SIG-M5 treated with dmso at 0.1 percent for 504 hours (cell line): ENCODE measurements around the gene ENOX1.

Source experiments
- DNase-seq: peaks from one replicate; lab custom pipeline; 2025; ENCODE audit not compliant: unreplicated experiment; lab: John Stamatoyannopoulos, UW

ENOX1 gene

GRCh38 chr13:43230989-43231388, 555.8 kb downstream of the ENOX1 start:
- DNase-seq, result no peak

DNA sequence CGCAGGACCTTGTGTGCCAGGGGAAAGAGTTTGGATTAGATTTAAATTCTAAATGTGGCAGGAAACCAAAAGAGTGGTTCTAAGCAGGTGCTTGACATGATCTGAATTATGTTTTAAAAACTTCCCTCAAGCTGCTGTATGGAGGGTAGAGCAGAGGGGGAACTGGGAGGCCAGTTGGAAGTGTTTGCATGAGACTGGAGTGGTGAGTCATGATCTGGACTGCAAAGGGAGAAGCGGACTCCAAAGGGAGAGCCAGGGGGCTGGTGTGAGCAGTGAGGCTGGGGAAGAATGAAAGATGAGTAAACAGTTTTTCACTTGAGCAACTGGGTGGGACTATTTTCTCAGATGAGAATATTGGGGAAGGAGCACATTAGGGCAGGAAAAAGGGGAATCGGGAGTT, 557.3 kb downstream of the ENOX1 start:
- no peak for DNase-seq

DNA sequence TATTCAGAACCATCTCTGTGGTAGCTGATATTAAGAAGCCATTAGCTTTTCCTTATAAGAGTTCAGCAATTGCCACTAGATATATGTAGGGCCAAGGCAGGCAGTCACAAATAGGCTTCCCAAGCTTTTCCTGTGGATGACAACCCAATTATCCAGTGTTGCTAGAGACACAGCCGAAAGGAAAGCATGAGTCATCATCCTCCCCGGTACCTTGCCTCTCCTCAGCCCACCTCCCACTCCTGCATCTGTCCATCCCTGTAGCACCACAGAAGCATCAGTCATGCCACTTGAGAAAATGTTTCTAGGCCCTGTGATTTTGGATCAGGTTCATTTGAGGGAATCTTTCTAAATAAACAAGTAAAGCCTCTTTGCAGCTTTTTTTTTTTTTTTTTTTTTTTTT, 559.1 kb downstream of the ENOX1 start:
- no peak for DNase-seq

- no peak for DNase-seq
Measured at GRCh38 chr13:43223216-43223615, 563.6 kb downstream of the ENOX1 start.

GRCh38 chr13:43222086-43222485, 564.7 kb downstream of the ENOX1 start:
- no peak for DNase-seq

DNA sequence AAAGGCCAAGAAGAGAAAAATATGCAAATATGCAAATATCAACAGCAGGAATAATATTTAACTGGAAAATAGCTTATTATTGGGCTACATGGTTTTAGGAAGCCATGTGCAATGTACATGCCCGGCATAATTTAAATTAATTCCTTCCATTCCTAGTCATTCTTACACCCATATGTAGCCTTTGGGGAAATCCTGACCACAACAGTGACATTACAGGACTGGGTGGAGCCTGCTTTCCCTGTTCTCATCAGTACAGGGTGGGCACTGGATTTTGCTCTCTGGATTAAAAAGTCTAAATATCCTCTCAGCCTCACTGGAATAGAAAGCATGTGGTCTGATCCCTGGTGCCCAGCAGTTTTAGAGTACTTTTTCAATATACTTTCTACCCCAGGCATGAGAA, 565.2 kb downstream of the ENOX1 start:
- DNase-seq, result no peak

DNA sequence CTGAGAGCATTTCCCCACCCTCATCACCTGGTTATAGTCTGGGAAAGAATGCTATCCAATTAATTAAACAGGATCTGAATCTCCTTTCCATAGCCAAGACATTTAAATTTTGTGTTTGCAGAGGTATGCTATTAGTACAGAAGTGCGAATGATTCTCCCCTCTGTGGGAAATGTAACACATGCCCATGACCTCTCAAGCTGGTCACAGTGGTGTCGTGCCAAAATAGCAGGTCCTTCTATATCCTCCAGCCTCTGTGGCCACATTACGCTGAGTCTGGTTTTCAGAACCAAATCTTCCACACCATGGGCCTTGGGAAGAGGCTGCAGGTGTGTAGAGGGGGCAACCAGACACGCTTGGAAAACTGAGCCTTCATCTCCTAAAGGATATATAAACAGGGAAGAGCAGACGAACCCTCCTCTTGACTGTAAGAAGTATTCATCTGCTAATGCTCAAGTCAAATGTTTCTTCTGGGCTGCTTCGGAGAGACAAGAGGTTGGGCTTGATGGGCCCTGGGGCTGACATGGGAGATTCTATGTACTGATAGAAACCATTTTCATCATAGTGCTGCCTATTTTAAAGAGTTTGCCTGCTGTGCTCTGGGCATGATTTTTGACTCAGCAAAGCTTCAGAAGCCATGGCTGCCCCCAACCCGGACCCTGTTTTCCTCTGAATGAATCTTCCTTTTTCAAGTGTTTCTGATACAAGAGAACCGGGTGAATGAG, 565.7 kb downstream of the ENOX1 start:
- no peak for DNase-seq

DNA sequence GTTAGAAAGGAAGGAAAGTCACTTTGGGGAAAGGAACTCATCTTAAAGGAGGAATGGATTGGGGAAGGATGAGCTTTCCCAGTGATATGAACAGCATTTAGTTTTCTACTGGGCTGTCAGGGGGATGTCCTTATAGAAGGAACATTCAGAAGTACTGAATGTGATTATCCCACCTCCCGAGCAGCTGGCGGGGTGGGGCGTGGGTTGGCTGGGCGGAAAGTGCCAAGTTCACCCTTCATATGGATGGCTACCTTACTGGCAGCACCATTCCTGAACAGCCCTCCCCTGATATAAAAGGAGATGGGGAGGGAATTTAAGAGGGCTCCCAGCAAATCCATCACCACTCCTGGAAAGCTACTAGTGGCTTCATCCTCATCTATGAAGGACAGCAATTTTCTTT, 572.6 kb downstream of the ENOX1 start:
- no peak for DNase-seq

DNA sequence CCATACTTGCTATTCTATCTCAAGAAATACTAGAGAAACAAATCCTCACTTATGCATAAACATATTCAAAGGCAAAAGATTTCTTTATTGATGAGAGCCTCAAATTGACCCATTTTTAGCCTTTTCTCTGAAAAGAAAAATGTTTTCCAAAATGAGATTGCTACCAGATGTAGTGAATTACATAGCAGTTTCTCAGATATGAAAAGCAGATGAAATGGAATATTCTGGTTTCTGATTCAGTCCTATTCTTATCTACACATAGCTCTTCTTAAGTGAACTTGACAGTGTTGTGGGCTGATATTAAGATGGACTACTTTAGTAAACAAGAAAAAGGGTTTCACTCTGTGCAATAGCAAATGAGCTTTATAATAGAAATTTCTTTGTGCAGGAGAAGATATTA, 579.9 kb downstream of the ENOX1 start:
- DNase-seq, result no peak

GRCh38 chr13:43205416-43205815, 581.4 kb downstream of the ENOX1 start:
- no peak for DNase-seq

DNA sequence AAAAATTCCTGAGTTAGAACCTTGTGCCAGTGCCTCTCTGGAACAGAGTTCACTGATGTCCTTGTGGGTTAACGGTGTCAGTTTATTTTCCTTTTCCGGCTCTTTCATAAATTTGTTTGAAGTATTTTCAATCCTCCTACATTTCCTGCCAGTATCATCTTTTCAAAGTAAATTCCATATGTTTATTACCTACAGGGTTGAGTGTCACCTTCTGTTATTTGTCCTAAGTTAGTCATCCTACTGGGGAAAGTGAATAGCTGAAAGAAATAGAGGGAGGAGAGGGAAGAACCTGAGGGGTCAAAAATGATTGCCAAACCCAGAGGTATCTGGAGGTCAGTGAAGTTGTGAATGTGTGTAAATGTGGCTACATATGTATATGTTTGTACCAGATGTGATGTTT, 582.2 kb downstream of the ENOX1 start:
- no peak for DNase-seq

DNA sequence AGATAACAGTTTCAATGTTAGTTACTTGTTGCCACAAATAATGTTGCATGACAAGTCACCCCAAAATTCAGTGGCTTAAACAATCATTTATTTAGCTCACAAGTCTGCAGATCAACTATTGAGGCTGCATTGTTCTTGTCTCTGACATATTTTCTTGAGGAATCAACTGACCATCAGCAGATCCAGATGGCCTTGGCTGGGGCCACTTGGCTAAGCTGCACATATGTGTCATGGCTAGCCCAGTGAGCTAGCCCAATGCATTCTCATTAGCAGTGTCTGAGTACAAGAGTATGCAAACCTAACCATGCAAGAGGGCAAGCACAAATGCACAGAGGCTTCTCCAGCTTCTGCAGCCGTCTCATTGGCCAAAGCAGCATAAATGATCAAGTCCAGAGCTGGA, 583.0 kb downstream of the ENOX1 start:
- no peak for DNase-seq

DNA sequence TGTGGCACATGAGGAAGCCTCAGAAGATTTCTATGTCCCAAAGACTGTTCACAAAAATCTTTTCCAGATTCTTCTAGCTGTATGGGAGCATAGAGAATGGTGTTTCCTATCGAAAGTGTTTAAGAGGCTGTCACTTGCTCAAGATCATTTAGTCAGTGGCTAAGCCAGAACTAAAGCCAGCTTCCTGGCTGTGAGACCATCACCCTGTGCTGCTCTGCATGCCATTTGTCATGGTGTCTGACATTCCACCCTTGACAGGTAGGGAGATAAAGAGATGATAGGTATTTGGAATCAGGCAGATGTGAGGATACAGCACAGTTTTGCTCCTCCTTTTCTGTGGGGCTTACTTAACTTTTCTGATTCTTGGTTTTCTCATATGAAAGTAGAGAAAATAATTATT, 586.0 kb downstream of the ENOX1 start:
- no peak for DNase-seq

GRCh38 chr13:43200307-43200706, 586.5 kb downstream of the ENOX1 start:
- no peak for DNase-seq

GRCh38 chr13:43196750-43197370, 589.9 kb downstream of the ENOX1 start:
- DNase-seq, result no peak

DNA sequence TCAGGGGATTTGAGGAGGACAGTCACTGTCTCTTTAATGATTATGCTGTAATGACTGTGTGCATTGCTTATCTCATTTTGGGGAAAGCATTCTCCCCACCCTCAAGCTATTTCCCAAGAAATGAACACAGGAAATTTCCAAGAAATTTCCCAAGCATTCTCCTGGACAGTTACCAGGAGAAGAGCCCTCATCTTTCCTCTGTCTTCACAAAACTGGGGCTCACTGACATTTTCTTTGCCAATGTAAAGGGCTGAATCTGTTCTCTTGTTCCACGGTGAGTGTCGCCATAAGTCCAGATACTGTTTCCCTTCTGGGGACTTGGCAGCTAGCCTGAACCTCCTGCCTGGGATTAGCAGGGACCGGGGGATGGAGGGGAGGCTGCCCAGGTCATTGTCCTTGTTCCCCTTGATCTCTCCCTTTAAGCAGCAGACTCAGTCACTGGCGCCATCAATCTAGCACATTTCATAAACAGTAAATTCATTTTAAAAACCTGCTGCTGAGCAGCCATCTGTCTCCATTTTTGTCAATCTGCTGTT, 590.6 kb downstream of the ENOX1 start:
- DNase-seq, result no peak

- no peak for DNase-seq
Measured at GRCh38 chr13:43195551-43195950, 591.2 kb downstream of the ENOX1 start.

GRCh38 chr13:43195112-43195511, 591.7 kb downstream of the ENOX1 start:
- DNase-seq, result no peak

GRCh38 chr13:43193789-43194420, 592.9 kb downstream of the ENOX1 start:
- DNase-seq, result no peak

GRCh38 chr13:43191546-43191945, 595.2 kb downstream of the ENOX1 start:
- DNase-seq, result no peak

GRCh38 chr13:43185226-43185625, 601.5 kb downstream of the ENOX1 start:
- DNase-seq, result no peak

GRCh38 chr13:43180837-43181236, 605.9 kb downstream of the ENOX1 start:
- no peak for DNase-seq
